ENCODE results near the gene COLGALT1.

COLGALT1 gene

DNA sequence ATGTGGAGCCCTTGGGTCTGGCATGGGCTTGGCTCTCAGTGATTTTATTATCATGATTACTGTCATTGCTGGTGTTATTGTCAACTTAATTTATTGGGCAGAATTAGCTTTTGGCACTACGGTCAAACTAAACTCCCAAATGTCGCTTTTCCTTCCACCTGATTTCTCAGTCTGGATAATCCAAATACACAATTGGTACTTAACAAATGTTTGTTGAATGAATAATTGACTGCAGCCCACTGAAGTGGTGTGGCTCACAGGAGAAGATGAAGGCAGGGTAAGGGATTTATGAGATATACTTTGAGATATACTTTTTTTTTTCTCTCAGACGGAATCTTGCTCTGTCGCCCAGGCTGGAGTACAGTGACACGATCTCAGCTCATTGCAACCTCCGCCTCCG lies 1.5 kb downstream of the COLGALT1 start:
- DNase-seq (ENCODE audit: extremely low read depth, low read depth), result no peak
- H3K4me3 ChIP-seq (replicated peaks; ENCODE audit: low read depth, low read length), result peak overlapping the region; percentile 94
- TF ChIP-seq, protein P1, sequence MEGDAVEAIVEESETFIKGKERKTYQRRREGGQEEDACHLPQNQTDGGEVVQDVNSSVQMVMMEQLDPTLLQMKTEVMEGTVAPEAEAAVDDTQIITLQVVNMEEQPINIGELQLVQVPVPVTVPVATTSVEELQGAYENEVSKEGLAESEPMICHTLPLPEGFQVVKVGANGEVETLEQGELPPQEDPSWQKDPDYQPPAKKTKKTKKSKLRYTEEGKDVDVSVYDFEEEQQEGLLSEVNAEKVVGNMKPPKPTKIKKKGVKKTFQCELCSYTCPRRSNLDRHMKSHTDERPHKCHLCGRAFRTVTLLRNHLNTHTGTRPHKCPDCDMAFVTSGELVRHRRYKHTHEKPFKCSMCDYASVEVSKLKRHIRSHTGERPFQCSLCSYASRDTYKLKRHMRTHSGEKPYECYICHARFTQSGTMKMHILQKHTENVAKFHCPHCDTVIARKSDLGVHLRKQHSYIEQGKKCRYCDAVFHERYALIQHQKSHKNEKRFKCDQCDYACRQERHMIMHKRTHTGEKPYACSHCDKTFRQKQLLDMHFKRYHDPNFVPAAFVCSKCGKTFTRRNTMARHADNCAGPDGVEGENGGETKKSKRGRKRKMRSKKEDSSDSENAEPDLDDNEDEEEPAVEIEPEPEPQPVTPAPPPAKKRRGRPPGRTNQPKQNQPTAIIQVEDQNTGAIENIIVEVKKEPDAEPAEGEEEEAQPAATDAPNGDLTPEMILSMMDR (IDR thresholded peaks at IDR 0.05; ENCODE audit: low read depth, low read length, missing control alignments), result no peak

DNA sequence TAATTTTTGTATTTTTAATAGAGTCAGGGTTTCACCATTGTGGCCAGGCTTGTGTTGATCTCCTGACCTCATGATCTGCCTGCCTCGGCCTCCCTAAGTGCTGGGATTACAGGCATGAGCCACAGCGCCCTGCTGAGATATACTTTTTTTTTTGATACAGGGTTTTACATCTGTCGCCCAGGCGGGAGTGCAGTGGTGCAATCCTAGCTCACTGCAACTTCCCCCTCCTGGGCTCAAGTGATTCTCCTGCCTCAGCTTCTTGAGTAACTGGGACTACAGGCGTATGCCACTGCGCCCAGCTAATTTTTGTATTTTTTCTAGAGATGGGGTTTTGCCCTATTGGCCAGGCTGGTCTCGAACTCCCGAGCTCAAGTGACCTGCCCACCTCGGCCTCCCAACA lies 2.0 kb downstream of the COLGALT1 start:
- no peak overlapping the region for H3K4me3 ChIP-seq (replicated peaks; ENCODE audit: low read depth, low read length)
- TF ChIP-seq, protein P1 (IDR thresholded peaks at IDR 0.05; ENCODE audit: low read depth, low read length, missing control alignments), result no peak
- DNase-seq (ENCODE audit: extremely low read depth, low read depth), result no peak

DNA sequence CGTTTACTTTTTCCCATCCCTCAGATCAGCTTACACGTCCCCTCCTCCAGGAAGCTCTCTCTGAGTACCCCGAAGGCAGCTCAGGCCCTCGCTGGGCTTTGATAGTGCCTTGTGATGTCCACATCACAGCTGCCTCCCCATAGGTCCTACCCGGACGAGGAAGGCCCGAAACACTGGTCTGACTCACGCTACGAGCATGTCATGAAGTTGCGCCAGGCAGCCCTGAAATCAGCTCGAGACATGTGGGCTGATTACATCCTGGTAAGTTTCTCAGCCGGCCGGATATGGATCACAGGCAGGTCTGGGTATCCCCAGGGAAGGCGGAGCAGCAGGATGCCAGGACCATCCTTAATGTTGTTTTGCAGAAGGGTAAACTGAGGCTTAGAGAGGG lies 4.8 kb downstream of the COLGALT1 start:
- H3K4me3 ChIP-seq (replicated peaks; ENCODE audit: low read depth, low read length), result no peak overlapping the region
- TF ChIP-seq, protein P1 (IDR thresholded peaks at IDR 0.05; ENCODE audit: low read depth, low read length, missing control alignments), result no peak
- DNase-seq (ENCODE audit: extremely low read depth, low read depth), result no peak

DNA sequence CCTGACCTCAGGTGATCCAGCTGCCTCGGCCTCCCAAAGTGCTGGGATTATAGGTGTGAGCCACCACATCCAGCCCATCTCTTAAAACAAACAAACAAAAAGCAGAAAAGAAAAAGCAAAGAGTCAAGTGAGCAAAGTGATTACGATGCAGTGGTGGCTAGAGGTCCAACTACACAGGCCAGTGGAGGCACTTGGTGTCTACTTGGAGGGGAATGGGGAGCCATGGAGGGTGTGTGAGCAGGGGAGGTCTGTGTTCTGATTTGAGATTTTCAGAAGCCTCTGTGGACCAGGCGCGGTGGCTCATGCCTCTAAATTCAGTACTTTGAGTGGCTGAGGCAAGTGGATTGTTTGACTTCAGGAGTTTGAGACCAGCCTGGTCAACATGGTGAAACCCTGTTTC lies 6.6 kb downstream of the COLGALT1 start:
- TF ChIP-seq, protein P1 (IDR thresholded peaks at IDR 0.05; ENCODE audit: low read depth, low read length, missing control alignments), result no peak
- no peak overlapping the region for H3K4me3 ChIP-seq (replicated peaks; ENCODE audit: low read depth, low read length)
- DNase-seq (ENCODE audit: extremely low read depth, low read depth), result no peak

DNA sequence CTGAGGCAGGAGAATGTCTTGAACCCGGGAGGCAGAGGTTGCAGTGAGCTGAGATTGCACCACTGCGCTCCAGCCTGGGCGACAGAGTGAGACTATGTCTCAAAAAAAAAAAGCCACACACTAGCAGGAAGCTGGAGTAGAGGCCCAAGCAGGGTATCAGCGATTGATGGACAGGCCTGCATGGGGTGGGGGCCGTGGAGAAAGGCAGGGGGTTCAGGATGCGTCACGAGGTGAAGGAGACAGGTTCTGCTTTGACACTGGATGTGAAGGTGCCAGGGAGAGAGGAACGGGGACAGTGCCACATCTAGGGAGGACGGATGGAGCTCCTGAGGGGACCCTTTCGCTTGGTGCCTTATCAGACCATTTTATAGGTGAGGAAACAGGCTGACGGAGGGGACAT lies 7.1 kb downstream of the COLGALT1 start:
- TF ChIP-seq, protein P1 (IDR thresholded peaks at IDR 0.05; ENCODE audit: low read depth, low read length, missing control alignments), result no peak
- H3K4me3 ChIP-seq (replicated peaks; ENCODE audit: low read depth, low read length), result no peak overlapping the region
- no peak for DNase-seq (ENCODE audit: extremely low read depth, low read depth)

DNA sequence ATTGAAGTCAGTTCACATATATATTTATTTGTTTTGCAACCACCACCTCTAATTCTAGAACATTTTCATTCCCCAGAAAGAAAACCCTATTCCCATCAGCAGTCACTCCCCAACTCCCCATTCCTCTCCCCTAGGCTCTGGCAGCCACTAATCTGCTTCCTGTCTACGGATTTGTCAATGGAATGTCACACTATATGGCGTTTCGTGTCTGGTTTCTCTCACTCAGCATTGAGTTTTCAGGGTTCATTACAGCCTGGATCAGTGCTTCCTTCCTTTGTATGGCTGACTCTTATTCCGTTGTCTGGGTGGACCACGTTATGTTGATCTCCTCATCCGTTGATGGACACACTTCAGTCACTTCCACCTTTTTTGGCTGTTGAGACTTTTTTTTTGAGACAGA lies 9.3 kb downstream of the COLGALT1 start:
- no peak for DNase-seq (ENCODE audit: extremely low read depth, low read depth)
- no peak overlapping the region for H3K4me3 ChIP-seq (replicated peaks; ENCODE audit: low read depth, low read length)
- TF ChIP-seq, protein P1 (IDR thresholded peaks at IDR 0.05; ENCODE audit: low read depth, low read length, missing control alignments), result no peak

GRCh38 chr19:17565611-17566010 lies 10.2 kb downstream of the COLGALT1 start:
- TF ChIP-seq, protein P1 (IDR thresholded peaks at IDR 0.05; ENCODE audit: low read depth, low read length, missing control alignments), result no peak
- no peak for DNase-seq (ENCODE audit: extremely low read depth, low read depth)
- H3K4me3 ChIP-seq (replicated peaks; ENCODE audit: low read depth, low read length), result no peak overlapping the region
